SK-N-SH treated with all-trans-retinoic acid at 6 μM for 48 hours (cell line): ENCODE data around the gene CCNB2.

ENCODE experiments used
- ARNTL ChIP-seq: fragments of 450-650 bp; formaldehyde crosslinking; IDR thresholded peaks from 2 replicates; pipeline ENCODE4 v1.5.0; 2020; ENCODE audit warnings: low read depth, mild to moderate bottlenecking, moderate library complexity, borderline replicate concordance
- CREB5 ChIP-seq: fragments of 250-450 bp; sonication (Bioruptor Pico); IDR thresholded peaks from 2 replicates; pipeline ENCODE4 v1.5.1; 2020; ENCODE audit warnings: low read depth, mild to moderate bottlenecking, moderate library complexity
- ESRRG ChIP-seq: fragments of 250-450 bp; sonication (Bioruptor Pico); IDR thresholded peaks from 2 replicates; pipeline ENCODE4 v1.6.1; 2021; ENCODE audit warnings: mild to moderate bottlenecking
- GLIS3 ChIP-seq: fragments of 250-450 bp; sonication (Bioruptor Pico); IDR thresholded peaks from 2 replicates; pipeline ENCODE4 v1.5.0; 2020; ENCODE audit warnings: mild to moderate bottlenecking, moderate library complexity
- PATZ1 ChIP-seq: fragments of 250-450 bp; sonication (Bioruptor Pico); IDR thresholded peaks from 2 replicates; pipeline ENCODE4 v1.8.0; 2020; ENCODE audit warnings: mild to moderate bottlenecking, moderate library complexity, borderline replicate concordance
- ZFP30 ChIP-seq: fragments of 450-650 bp; formaldehyde crosslinking; IDR thresholded peaks from 2 replicates; pipeline ENCODE4 v1.5.0; 2022; ENCODE audit warnings: mild to moderate bottlenecking, moderate library complexity

GRCh38 chr15:59166601-59167265 lies 61.8 kb downstream of the CCNB2 start:
- no peak for TF ChIP-seq CREB5 (CRISPR knock-in tag)
- TF ChIP-seq PATZ1: no peak
- TF ChIP-seq ZFP30 (CRISPR knock-in tag): no peak
- TF ChIP-seq ESRRG (CRISPR knock-in tag): no peak
- no peak for TF ChIP-seq GLIS3
- no peak for TF ChIP-seq ARNTL (CRISPR knock-in tag)
